Dendritic cell treated with granulocyte-macrophage colony-stimulating factor and Interleukin-4, amounts not matched to agents 40 ng/mL and 50 ng/mL, for 4 days (primary cell): ENCODE measurements around the gene GLTPD2.

Experiments
- H3K27ac Mint-ChIP-seq: one replicate; pipeline ENCODE4 v1.8.0; 2022; ENCODE audit warnings: mild to moderate bottlenecking, mixed read lengths
- H3K27me3 Mint-ChIP-seq: one replicate; pipeline ENCODE4 v1.8.0; 2022; ENCODE audit warnings: mild to moderate bottlenecking, mixed read lengths
- H3K36me3 Mint-ChIP-seq: one replicate; pipeline ENCODE4 v1.8.0; 2022; ENCODE audit warnings: low read depth, mixed read lengths
- H3K4me1 Mint-ChIP-seq: one replicate; pipeline ENCODE4 v1.8.0; 2022; ENCODE audit warnings: low read depth, mixed read lengths
- H3K4me3 Mint-ChIP-seq: one replicate; pipeline ENCODE4 v1.8.0; 2022; ENCODE audit warnings: mild to moderate bottlenecking, moderate library complexity, mixed read lengths
- H3K9me3 Mint-ChIP-seq: one replicate; pipeline ENCODE4 v1.8.0; 2022; ENCODE audit warnings: mixed read lengths
- intact Hi-C: fragments of 100-400 bp; cut with micrococcal nuclease; formaldehyde crosslinking; loops from one replicate; pipeline ENCODE4 v1.15.0; 2022

The GLTPD2 gene

DNA sequence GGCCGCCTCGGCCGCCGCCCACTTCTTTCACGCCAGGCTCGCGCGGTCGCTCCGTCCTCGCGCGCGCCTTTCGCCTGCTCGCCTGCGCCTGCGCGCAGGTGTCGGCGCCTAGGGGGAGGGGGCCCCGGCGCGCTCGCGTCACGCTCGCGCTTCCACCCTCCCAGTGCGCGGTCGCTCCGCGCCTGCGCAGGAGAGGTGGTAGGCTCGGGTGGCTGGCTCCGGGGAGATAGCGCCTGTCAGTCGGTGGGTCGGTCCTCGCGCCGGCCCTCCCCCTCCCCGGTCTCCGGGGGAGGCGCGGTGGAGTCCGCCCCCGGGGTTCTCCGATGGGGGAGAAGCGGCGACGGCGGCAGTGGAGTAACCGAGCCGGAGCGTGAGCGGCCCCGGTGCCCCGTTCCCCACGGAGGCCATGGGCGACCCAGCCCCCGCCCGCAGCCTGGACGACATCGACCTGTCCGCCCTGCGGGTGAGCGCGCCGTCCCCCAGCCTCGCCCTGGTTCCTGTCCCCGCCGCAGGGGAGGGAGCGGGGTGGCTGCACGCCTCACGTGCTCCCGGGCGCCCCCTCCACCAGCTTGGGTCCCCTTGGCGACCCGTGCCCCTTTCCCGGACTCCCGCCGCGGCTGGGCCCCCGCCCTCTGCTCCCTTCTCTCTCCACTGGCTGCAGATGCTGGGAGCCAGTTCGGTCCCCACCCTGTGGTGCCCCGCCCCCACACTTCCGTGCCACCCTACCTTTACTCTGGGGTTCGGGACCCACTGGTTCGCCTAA is 44.6 kb downstream of the GLTPD2 start, which contains the start of gene MINK1:
Gene MINK1, plus strand, starts transcription at position 163 of the 763 bp plus-strand sequence. Its CDS starts 244 bp downstream, at position 407.
- peak within 1 kb of the TSS; percentile 87 for H3K27ac Mint-ChIP-seq
- H3K4me1 Mint-ChIP-seq: peaks cover 45% of the 10 kb centered on the region
- H3K36me3 Mint-ChIP-seq: peaks cover 35% of the 10 kb centered on the region
- no peaks in the 10 kb centered on the region for H3K9me3 Mint-ChIP-seq
- peaks cover 3% of the 10 kb centered on the region for H3K27me3 Mint-ChIP-seq
- intact Hi-C loops: loop anchor here (5.0 kb wide), 1 partner anchor 44 kb away; no protein-coding TSS in a partner anchor
- peak within 1 kb of the TSS; percentile 88 for H3K4me3 Mint-ChIP-seq

- Mint-ChIP-seq H3K27ac (peak overlapping the region; percentile 78), H3K4me3 (peak overlapping the region; percentile 88), H3K9me3 (no peaks in the 10 kb centered on the region), H3K27me3 (peaks cover 3% of the 10 kb centered on the region), H3K4me1 (peaks cover 48% of the 10 kb centered on the region), H3K36me3 (peaks cover 42% of the 10 kb centered on the region)
- intact Hi-C loops: loop anchor here (5.0 kb wide), 1 partner anchor 43 kb away; no protein-coding TSS in a partner anchor
Measured at GRCh38 chr17:4833941-4834680, 45.3 kb downstream of the GLTPD2 start.

- intact Hi-C loops: loop anchor here (5.0 kb wide), 1 partner anchor 43 kb away; no protein-coding TSS in a partner anchor
- no peak overlapping the region for H3K27ac Mint-ChIP-seq
- H3K36me3 Mint-ChIP-seq: peaks cover 47% of the 10 kb centered on the region
- peak overlapping the region; percentile 88 for H3K4me3 Mint-ChIP-seq
- no peaks in the 10 kb centered on the region for H3K9me3 Mint-ChIP-seq
- H3K4me1 Mint-ChIP-seq: peaks cover 53% of the 10 kb centered on the region
- H3K27me3 Mint-ChIP-seq: no peaks in the 10 kb centered on the region
Measured at GRCh38 chr17:4834681-4835020, 45.9 kb downstream of the GLTPD2 start.

DNA sequence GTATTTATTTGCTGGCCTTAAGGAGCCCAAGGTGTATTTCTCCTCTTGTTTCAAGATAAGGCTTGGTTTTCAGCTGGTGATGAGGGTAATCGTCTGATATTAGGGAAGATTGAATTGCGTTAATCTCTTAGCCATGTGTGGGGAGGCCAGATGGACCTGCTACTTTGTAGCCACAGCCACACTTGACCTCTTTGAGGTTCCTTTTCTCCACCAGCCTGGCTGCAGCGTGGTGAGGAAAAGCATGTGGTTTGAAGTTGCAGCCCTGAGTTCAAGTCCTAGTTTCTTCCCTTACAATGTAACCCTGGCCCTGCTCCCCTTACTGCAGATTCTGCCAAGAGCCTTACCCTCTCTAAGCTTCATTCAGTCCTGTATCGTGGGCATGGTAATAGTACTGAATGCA is 47.5 kb downstream of the GLTPD2 start:
- no peak overlapping the region for H3K4me3 Mint-ChIP-seq
- no peaks in the 10 kb centered on the region for H3K9me3 Mint-ChIP-seq
- intact Hi-C loops: no loop called here

DNA sequence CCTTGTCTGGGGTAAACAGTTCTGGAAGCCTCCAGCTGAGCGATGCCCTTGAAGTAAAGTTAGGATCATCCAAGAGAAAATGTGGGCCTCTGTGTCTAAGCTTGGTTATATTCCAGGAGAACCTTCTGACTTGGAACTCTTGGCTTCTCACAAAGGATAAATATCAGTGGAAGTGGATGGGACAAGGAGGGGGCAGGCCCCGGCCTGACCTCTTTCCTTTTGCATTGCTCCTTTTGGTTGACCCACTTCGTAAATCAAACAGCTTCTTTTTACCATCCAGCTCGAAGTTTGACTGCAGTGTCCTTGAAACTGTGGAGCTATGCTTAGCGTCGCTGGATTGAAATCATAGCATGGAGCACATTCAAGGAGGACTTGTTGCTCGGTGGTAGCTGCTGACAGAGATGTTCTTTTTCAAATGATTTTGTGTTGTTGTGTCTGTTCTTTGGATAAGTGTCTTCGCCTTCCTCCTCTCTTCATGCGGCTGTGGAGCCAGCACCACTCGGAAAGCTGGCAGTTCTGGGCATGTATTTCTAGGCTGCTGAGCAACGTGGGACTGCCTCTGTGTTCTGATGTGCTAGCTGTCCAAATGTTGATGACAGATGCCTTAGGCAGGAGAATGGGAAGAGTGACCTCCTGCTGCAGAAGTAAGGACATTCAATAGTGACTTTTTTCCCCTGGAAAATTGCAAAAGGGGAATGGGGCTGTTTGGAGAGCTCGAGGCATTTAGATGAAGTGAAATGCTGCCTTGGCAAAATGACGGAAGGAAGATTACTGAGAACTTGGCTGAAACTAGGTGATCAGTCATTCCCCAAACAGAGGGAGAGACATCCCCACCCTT is 48.9 kb downstream of the GLTPD2 start:
- intact Hi-C loops: no loop called here

More for the DNA sequence above, 47.5 kb downstream of the GLTPD2 start:
- H3K36me3 Mint-ChIP-seq: peaks cover 62% of the 10 kb centered on the region
- no peaks in the 10 kb centered on the region for H3K27me3 Mint-ChIP-seq
- H3K27ac Mint-ChIP-seq: no peak overlapping the region
- H3K4me1 Mint-ChIP-seq: peaks cover 69% of the 10 kb centered on the region

GRCh38 chr17:4838309-4838785 is 49.6 kb downstream of the GLTPD2 start:
- intact Hi-C loops: no loop called here
- peaks cover 61% of the 10 kb centered on the region for H3K36me3 Mint-ChIP-seq
- peak overlapping the region; percentile 31 for H3K27ac Mint-ChIP-seq
- peaks cover 85% of the 10 kb centered on the region for H3K4me1 Mint-ChIP-seq
- no peaks in the 10 kb centered on the region for H3K27me3 Mint-ChIP-seq
- no peak overlapping the region for H3K4me3 Mint-ChIP-seq
- H3K9me3 Mint-ChIP-seq: no peaks in the 10 kb centered on the region

More for the DNA sequence above, 48.9 kb downstream of the GLTPD2 start:
- Mint-ChIP-seq H3K9me3 (no peaks in the 10 kb centered on the region), H3K36me3 (peaks cover 66% of the 10 kb centered on the region), H3K4me3 (no peak overlapping the region), H3K27me3 (no peaks in the 10 kb centered on the region), H3K27ac (peak overlapping the region; percentile 31), H3K4me1 (peaks cover 83% of the 10 kb centered on the region)

GRCh38 chr17:4839221-4839620 is 50.5 kb downstream of the GLTPD2 start:
- Mint-ChIP-seq H3K36me3 (peaks cover 54% of the 10 kb centered on the region), H3K4me1 (peaks cover 88% of the 10 kb centered on the region), H3K27ac (peak overlapping the region; percentile 96), H3K9me3 (no peaks in the 10 kb centered on the region), H3K27me3 (no peaks in the 10 kb centered on the region), H3K4me3 (no peak overlapping the region)
- intact Hi-C loops: no loop called here
